ENCODE data around the gene ATMIN. TPM values are rescaled to one million over a fixed set of nuclear protein-coding genes. Genes with fewer than 3 reads are reported as not detected.

ATMIN gene
- total RNA-seq (10 to 100 TPM; 10.4 to 18.8 (median 14.8) TPM), polyA plus RNA-seq (10 to 100 TPM in 1 of 2 donors, 1 to 10 TPM in 1; 6.3 to 10.7 TPM)

- FAIRE-seq: no peak
- Histone ChIP-seq H3K4me1 (peaks cover 3 to 8% (median 4%) of the 10 kb centered on the region in 3 donors), H3K9me3 (no peaks in the 10 kb centered on the region), H3K27ac (peak within 1 kb of the TSS in 3 of 4 donors; percentile 51 to 73 (median 60)), H3K4me3 (peak within 1 kb of the TSS; percentile 53 to 81 (median 78)), H3K27me3 (no peaks in the 10 kb centered on the region), H3K36me3 (no peaks in the 10 kb centered on the region)
- 1% methylated on average over 39 to 54 of the region's 54 CpGs for WGBS, 2 donors
- peak; percentile 90 to 98 (median 95) for DNase-seq
- intact Hi-C loops (cut with DNase I): loop anchor here in 1 of 3 donors (10.0 kb wide), 1 partner anchor 111 kb away; no protein-coding TSS in a partner anchor
- peak; percentile 97 to 99 (median 98) for TF ChIP-seq CTCF (IDR thresholded peaks at IDR 0.05)
- ATAC-seq: peak; percentile 97 to 99 (median 99)
Measured at GRCh38 chr16:81035398-81035974, at the start of gene ATMIN. Gene ATMIN (plus strand): TSS chr16:81035842. CDS start chr16:81035871, 29 bp downstream.

- no peaks in the 10 kb centered on the region for H3K27me3 ChIP-seq
- H3K4me1 ChIP-seq: peaks cover 0 to 8% (median 4%) of the 10 kb centered on the region in 3 donors
- WGBS, 2 donors: 84 to 85% methylated on average over 2 of the region's 2 CpGs
- no peaks in the 10 kb centered on the region for H3K9me3 ChIP-seq
- no peak overlapping the region for H3K4me3 ChIP-seq
- ATAC-seq (no peak), FAIRE-seq (no peak), DNase-seq (no peak)
- no peak overlapping the region for H3K27ac ChIP-seq
- no peaks in the 10 kb centered on the region for H3K36me3 ChIP-seq
- TF ChIP-seq CTCF (IDR thresholded peaks at IDR 0.05): no peak
- intact Hi-C loops (cut with DNase I): no loop called here
Measured at GRCh38 chr16:80986557-80986956, 49.1 kb upstream of the ATMIN start.

GRCh38 chr16:80988756-80989155 is 46.9 kb upstream of the ATMIN start:
- no peak for TF ChIP-seq CTCF (IDR thresholded peaks at IDR 0.05)
- H3K9me3 ChIP-seq: no peaks in the 10 kb centered on the region
- no peaks in the 10 kb centered on the region for H3K36me3 ChIP-seq
- intact Hi-C loops (cut with DNase I): no loop called here
- ATAC-seq (no peak), FAIRE-seq (no peak), DNase-seq (no peak)
- no peak overlapping the region for H3K27ac ChIP-seq
- WGBS, 2 donors: 54 to 60% methylated on average over 7 of the region's 7 CpGs
- peaks cover 0 to 23% (median 20%) of the 10 kb centered on the region in 3 donors for H3K4me1 ChIP-seq
- no peaks in the 10 kb centered on the region for H3K27me3 ChIP-seq
- H3K4me3 ChIP-seq: no peak overlapping the region

- WGBS, 2 donors: 14 to 20% methylated on average over 2 of the region's 2 CpGs
- FAIRE-seq (no peak), DNase-seq (no peak), ATAC-seq (no peak)
- no peaks in the 10 kb centered on the region for H3K9me3 ChIP-seq
- intact Hi-C loops (cut with DNase I): no loop called here
- H3K4me1 ChIP-seq: peaks cover 0 to 27% (median 20%) of the 10 kb centered on the region in 3 donors
- no peak for TF ChIP-seq CTCF (IDR thresholded peaks at IDR 0.05)
- H3K36me3 ChIP-seq: no peaks in the 10 kb centered on the region
- no peak overlapping the region for H3K27ac ChIP-seq
- H3K27me3 ChIP-seq: no peaks in the 10 kb centered on the region
- no peak overlapping the region for H3K4me3 ChIP-seq
Measured at GRCh38 chr16:80989801-80990200, 45.8 kb upstream of the ATMIN start.

GRCh38 chr16:80990577-80990976 is 45.1 kb upstream of the ATMIN start:
- FAIRE-seq (no peak), ATAC-seq (no peak), DNase-seq (no peak)
- Histone ChIP-seq H3K27me3 (no peaks in the 10 kb centered on the region), H3K27ac (no peak overlapping the region), H3K9me3 (no peaks in the 10 kb centered on the region), H3K36me3 (no peaks in the 10 kb centered on the region), H3K4me1 (peaks cover 0 to 27% (median 20%) of the 10 kb centered on the region in 3 donors), H3K4me3 (no peak overlapping the region)
- WGBS, 2 donors: 76 to 88% methylated on average over 3 of the region's 3 CpGs
- intact Hi-C loops (cut with DNase I): no loop called here
- no peak for TF ChIP-seq CTCF (IDR thresholded peaks at IDR 0.05)
